HL-60/S4 treated with retinoic acid at 250 ng/mL for 4 days and 3 days (cell line): ENCODE measurements around the gene ATF1.
"Not testable (repeated sequence)": the region's sequence is repeated elsewhere in the genome, so short reads cannot be mapped to it uniquely, and the experiment has no call there.

ENCODE experiments used
- in situ Hi-C: fragments of 300-500 bp; cut with MboI; formaldehyde crosslinking; loops from 2 replicates; pipeline ENCODE4 v1.7.0; 2022; ENCODE audit warnings: low sequenced_read_pairs

ATF1 gene

GRCh38 chr12:50788561-50788960 is 24.7 kb downstream of the ATF1 start:
- in situ Hi-C loops, result loop anchor here (25.0 kb wide), 1 partner anchor 549 kb away; the partner anchor contains the start of gene CELA1

DNA sequence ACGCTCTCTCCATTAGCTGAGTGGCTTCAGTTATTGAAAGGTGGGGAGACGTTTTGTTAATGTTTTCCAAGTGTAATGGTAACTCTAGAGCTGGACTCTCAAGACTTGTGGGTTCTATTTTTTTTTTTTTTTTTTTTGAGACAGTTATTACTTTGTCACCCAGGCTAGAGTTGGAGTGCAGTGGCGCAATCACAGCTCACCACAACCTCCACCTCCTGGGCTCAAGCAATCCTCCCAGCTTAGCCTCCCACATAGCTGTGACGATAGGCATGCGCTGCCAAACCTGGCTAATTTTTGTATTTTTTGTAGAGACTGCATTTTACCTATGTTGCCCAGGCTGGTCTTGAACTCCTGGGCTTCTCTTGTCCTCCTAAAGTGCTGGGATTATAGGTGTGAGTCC is 26.2 kb downstream of the ATF1 start:
- in situ Hi-C loops, result loop anchor here (25.0 kb wide), 1 partner anchor 547 kb away; the partner anchor contains the start of gene CELA1

DNA sequence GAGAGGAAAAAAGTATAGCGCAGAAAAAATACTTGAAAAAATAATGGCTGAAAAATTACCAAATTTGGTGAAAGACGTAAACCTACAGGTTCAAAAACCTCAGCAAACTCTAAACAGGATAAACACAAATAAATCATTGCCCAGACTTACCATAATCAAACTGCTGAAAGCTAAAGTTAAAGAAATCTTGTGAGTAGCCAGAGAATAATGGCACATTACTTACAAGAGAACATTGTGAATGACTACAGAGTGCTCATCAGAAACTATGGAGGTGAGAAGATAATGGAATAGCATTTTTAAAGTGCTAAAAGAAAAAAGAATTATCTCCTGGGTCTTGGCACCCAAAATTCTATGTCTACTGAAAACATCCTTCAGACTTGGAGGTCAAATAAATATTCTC is 36.0 kb downstream of the ATF1 start:
- in situ Hi-C loops, result loop anchor here (25.0 kb wide), 1 partner anchor 537 kb away; the partner anchor contains the start of gene CELA1

DNA sequence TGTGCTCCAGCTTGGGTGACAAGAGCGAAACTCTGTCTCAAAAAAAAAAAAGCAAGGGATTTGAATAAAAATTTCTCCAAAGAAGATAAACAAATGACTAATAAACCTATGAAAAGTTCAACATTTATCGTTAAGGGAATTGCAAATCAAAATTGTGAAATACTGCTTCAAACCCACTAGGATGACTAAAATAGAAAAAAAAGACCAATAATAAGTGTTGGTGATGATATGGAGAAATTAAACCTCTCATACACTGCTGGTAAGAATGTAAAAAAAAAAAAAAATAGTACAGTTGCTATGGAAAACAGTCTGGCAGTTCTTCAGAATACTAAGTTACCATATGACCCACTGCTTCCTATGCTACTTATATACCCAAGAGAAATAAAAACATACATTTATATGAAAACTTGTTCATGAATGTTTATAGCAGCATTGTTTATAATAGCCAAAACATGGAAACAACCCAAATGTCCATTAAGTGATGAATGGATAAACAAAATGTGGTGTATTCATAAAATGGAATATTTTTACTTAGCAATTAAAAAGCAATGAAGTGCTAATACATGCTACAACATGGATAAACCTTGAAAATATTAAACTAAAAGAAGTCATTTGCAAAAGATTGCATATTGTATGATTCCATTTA is 39.5 kb downstream of the ATF1 start:
- in situ Hi-C loops, result no loop called here

DNA sequence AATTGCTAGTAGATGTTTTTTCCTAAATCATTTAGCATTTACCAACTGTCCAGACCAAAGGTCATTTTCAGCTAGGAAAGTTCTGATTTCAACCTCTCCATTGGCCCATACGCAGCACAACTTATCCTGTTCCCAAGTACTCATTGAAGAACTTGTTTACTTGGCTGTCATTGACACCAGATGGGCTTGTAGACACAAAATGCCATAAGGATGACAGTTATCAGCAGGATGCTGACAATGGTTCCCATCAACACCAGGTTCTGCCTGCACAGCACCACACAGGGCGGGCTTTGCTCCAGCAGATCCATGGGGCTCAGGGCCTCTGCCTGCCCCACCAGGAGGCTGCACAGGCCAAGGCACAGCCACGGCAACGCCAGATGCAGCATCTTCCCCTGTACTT is 42.3 kb downstream of the ATF1 start:
- in situ Hi-C loops, result no loop called here

- in situ Hi-C loops, result not testable (repeated sequence)
These were observed 45.2 kb downstream of the ATF1 start for GRCh38 chr12:50809131-50809530.

- in situ Hi-C loops, result not testable (repeated sequence)
These were observed 51.0 kb downstream of the ATF1 start for GRCh38 chr12:50814921-50815320.

- in situ Hi-C loops, result no loop called here
These were observed 56.3 kb downstream of the ATF1 start for GRCh38 chr12:50820177-50820576.

DNA sequence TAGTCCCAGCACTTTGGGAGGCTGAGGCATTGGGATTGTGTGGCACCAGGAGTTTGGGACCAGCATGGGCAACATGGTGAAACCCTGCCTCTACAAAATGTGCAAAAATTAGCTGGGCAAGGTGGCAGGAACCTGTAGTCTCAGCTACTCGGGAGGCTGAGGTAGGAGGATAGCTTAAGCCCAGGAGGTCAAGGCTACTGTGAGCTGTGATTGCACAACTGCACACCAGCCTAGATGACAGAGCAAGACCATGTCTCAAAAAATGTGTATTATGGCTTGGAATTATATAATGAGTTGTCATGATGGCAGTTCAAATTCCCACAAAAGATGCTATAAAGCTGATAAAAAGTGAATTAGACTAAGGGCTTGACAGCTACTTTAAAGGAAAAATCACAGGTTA is 58.2 kb downstream of the ATF1 start:
- in situ Hi-C loops, result no loop called here

- in situ Hi-C loops, result not testable (repeated sequence)
These were observed 59.8 kb downstream of the ATF1 start for GRCh38 chr12:50823724-50824123.

DNA sequence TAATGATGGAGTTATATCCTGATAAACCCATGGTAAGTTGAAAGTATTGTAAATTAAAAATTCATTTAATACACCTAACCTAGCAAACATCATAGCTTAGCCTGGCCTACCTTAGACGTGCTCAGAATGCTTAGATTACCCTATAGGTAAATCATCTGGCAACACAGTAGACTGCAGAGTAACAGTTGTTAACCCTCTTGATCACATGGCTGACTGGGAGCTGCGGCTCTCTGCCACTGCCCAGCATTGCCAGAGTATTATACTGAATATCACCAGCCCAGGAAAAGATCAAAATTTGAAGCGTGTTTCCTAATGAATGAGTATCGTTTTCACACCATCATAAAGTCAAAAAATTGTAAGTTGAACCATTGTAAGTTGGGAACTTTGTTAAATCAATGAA is 61.0 kb downstream of the ATF1 start:
- in situ Hi-C loops, result no loop called here

DNA sequence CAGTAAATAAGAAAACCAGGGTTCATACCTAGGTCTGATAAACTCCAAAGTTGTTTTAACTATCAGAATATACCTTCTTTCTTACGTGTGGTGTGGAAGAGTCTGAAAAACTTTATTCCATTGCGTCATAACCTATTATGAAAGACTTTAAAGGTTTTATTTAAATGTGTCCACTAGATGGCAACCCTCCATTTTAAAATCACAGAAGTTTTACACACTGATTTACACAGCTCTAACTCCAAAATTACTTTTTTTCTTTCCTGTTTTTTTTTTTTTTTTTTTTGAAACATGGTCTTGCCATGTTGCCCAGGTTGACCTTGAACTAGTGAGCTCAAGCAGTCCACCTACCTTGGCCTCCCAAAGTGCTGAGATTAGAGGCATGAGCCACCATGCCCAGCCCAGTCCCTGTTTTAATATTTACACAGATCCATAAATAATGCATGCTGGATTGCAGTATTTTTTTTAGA is 61.5 kb downstream of the ATF1 start:
- in situ Hi-C loops, result no loop called here

- in situ Hi-C loops, result no loop called here
These were observed 64.2 kb downstream of the ATF1 start for GRCh38 chr12:50828121-50828520.

DNA sequence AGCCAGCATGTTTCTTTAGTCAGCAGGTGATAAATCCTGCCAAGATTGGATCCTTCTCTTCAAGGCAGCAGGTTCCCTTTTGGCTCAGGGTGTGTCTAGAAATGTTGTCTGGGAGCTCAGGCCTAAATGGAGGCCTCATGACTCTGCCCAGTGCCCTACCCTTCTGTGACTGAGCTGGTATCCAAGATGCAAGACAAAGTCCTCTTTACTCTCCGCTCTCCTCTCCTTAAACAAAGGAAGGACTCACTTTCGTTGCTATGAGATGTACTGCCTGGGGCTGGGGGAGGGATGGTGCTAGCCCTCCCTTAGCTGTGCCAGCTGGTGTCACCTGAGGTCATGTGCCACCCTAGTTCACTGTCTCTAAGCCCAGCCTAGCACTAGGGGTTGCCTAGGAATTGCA is 65.0 kb downstream of the ATF1 start:
- in situ Hi-C loops, result no loop called here

DNA sequence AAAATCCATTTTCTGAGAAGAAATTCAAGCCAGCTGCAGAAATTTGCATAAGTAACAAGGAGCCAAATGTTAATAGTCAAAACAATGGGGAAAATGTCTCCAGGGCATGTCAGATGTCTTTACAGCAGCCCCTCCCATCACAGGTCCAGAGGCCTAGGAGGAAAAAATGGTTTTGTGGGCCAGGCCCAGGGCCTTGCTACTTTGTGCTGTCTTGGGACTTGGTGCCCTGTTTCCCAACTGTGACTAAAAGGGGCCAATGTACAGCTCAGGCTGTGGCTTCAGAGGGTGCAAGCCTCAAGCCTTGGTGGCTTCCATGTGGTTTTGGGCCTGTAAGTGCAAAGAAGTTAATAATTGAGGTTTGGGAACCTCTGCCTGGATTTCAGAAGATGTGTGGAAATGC is 69.9 kb downstream of the ATF1 start:
- in situ Hi-C loops, result not testable (repeated sequence)

DNA sequence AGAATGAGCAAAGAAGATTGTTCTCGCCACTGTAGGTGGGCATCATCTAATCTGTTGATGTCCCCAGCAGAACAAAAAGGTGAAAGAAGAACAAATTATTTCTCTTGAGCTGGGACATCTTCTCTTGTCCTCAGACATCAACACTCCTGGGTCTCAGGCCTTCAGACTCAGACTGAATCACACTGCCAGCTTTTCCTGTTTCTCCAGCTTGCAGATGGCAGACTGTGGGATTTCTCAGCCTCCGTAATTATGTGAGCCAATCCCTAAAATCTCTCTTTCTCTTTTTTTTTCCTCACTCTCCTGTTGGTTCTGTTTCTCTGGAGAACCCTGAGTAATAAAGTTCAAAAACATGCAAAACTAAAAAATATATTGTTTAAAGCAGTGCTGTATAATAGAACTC is 75.1 kb downstream of the ATF1 start:
- in situ Hi-C loops, result no loop called here

- in situ Hi-C loops, result no loop called here
These were observed 77.0 kb downstream of the ATF1 start for GRCh38 chr12:50840809-50841487.

GRCh38 chr12:50841716-50842531 is 78.0 kb downstream of the ATF1 start:
- in situ Hi-C loops, result no loop called here

DNA sequence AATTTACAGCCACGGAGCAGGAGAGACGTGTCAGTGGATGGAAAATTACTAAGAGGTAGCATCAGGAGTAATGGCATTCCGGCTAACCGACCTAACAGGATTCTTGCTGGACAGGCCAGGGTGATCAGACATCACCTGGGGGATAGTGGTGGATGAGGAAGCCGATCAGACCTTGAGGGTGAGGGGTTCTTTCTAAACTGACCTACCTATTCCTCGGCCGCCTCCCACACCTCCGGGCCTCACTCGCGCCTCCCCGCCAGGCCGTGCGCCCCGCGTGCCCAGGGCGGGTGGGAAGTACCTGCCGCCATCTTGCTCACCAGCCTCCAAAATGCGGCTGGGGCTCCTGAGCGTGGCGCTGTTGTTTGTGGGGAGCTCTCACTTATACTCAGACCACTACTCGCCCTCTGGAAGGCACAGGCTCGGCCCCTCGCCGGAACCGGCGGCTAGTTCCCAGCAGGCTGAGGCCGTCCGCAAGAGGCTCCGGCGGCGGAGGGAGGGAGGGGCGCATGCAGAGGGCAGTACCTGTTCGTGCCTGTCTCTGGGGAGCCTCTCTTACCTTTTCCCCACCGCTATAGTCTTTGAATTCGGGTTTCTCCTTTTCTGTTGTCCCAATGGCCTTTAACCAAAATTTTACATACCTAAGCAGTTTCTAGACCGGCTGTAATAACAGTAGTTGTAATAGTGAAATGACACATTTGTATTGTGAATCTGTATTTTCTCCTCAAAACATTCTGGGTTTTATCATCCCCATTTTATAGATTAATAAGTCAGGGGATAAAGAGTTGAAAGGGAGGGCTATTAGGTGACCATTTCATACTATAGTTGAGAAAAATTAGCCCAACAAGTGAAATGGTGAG is 79.0 kb downstream of the ATF1 start, which contains the start of gene TMPRSS12:
Gene TMPRSS12 (plus strand): TSS at position 290 of the 857 bp plus-strand sequence. CDS start 39 bp downstream, at position 329.
- in situ Hi-C loops, result no loop called here

GRCh38 chr12:50845021-50845647 is 81.2 kb downstream of the ATF1 start:
- in situ Hi-C loops, result no loop called here
